HepG2 (cell line): ENCODE results near the gene SPTBN2. TPM values are rescaled to one million over a fixed set of nuclear protein-coding genes. Genes with fewer than 3 reads are reported as not detected.

Experiments
- ATAC-seq: fragments of 200-7000 bp; cut with Tn5 transposase; 3 replicates; pipeline ENCODE4 v1.9.1; 2020; ENCODE audit warnings: mild to moderate bottlenecking, moderate library complexity
- BruUV-seq: library from RNA; stranded (reverse); fragments of 400-500 nt; replicated peaks from 2 replicates; lab custom pipeline; 2021; lab: Mats Ljungman, UMichigan
- CTCF ChIA-PET: fragments of 300-600 bp; formaldehyde crosslinking; extraction: SDS; loops from one replicate; lab custom pipeline; 2021; ENCODE audit warnings: low total read pairs, inconsistent platforms, low intra/inter-chr PET ratio; lab: Yijun Ruan, JAX
- POLR2A ChIA-PET: fragments of 350-600 bp; sonication (Branson Sonifier 250); formaldehyde crosslinking; loops from one replicate; lab custom pipeline; 2020; ENCODE audit warnings: antibody characterized with exemption, inconsistent platforms; lab: Yijun Ruan, JAX
- DNase-seq: peaks from one replicate; pipeline ENCODE4 v3.0.0-alpha.2; 2015; ENCODE audit warnings: low spot score
- FAIRE-seq: peaks from 3 replicates; lab custom pipeline; 2011; peaks lifted over from hg19 to GRCh38; lab: Jason Lieb, UNC
- H2AFZ ChIP-seq: one replicate; pipeline ENCODE4 v1.6.1; 2011; ENCODE audit warnings: low read length, inconsistent platforms
- H3K27ac ChIP-seq: fragments of 300-600 bp; 3 replicates; pipeline ENCODE4 v1.8.0; 2011; ENCODE audit warnings: mixed run types, mild to moderate bottlenecking, mixed read lengths, low read length, inconsistent platforms; ENCODE audit not compliant: insufficient read depth; ENCODE audit errors: extremely low read length
- H3K27me3 ChIP-seq, 2 experiments: fragments of 200-600 bp in 1 of 2; 2 replicates in 1 of 2; 3 replicates in 1 of 2; pipeline versions ENCODE4 v1.6.0 to v1.8.0; 2011; ENCODE audit warnings: low read length in 2 of 2, mild to moderate bottlenecking in 2 of 2, moderate library complexity in 2 of 2, inconsistent platforms in 1 of 2; ENCODE audit not compliant: insufficient read depth in 2 of 2, control insufficient read depth in 1 of 2
- H3K36me3 ChIP-seq, 2 experiments: fragments of 200-600 bp in 1 of 2; replicated peaks in 1 of 2; 2 replicates in 1 of 2; 3 replicates in 1 of 2; pipeline versions ENCODE4 v1.5.1 to v1.8.0; 2011; ENCODE audit warnings: low read length in 2 of 2, inconsistent platforms in 1 of 2; ENCODE audit not compliant: insufficient read depth in 2 of 2, control insufficient read depth in 1 of 2
- H3K4me1 ChIP-seq: 2 replicates; pipeline ENCODE4 v1.5.1; 2012; ENCODE audit warnings: low read length, inconsistent platforms; ENCODE audit not compliant: insufficient read depth
- H3K4me2 ChIP-seq: 2 replicates; pipeline ENCODE4 v1.6.0; 2011; ENCODE audit warnings: low read depth, low read length, inconsistent platforms
- H3K4me3 ChIP-seq, 3 experiments: fragments of 200-600 bp in 1 of 3; sonication (generic), shearing (Covaris generic) in 1 of 3; replicated peaks in 1 of 3; 2 replicates each; pipeline ENCODE4 v1.5.1; 2011 to 2016; ENCODE audit warnings: low read length in 3 of 3, inconsistent platforms in 2 of 3, low read depth in 2 of 3, mild to moderate bottlenecking in 2 of 3, control low read depth in 1 of 3, mixed read lengths in 1 of 3; ENCODE audit not compliant: insufficient read depth in 1 of 3
- H3K79me2 ChIP-seq: one replicate; pipeline ENCODE4 v1.6.1; 2011; ENCODE audit warnings: low read length, inconsistent platforms; ENCODE audit not compliant: insufficient read depth
- H3K9ac ChIP-seq: 2 replicates; pipeline ENCODE4 v1.6.0; 2011; ENCODE audit warnings: mild to moderate bottlenecking, low read depth, low read length, inconsistent platforms; ENCODE audit not compliant: insufficient read depth
- H3K9me3 ChIP-seq: 2 replicates; pipeline ENCODE4 v1.5.1; 2012; ENCODE audit warnings: mild to moderate bottlenecking, low read length
- H4K20me1 ChIP-seq: 2 replicates; pipeline ENCODE4 v1.6.0; 2011; ENCODE audit warnings: inconsistent platforms, mild to moderate bottlenecking, low read length, moderate library complexity; ENCODE audit not compliant: insufficient read depth
- ATF7-NPFF ChIP-seq: sonication (generic); formaldehyde crosslinking; IDR thresholded peaks from 2 replicates; pipeline ENCODE4 v1.8.1; 2023; ENCODE audit warnings: mild to moderate bottlenecking, low read depth, missing genetic modification reagents, moderate library complexity
- HOXA9 ChIP-seq: sonication (generic); formaldehyde crosslinking; IDR thresholded peaks from 2 replicates; pipeline ENCODE4 v1.8.1; 2022; ENCODE audit warnings: missing genetic modification reagents, mild to moderate bottlenecking, moderate library complexity, borderline replicate concordance
- NFKBIZ ChIP-seq: IDR thresholded peaks from 2 replicates; pipeline ENCODE4 v1.6.1; 2018; ENCODE audit warnings: missing genetic modification reagents, missing compliant biosample characterization
- SMC3 ChIP-seq: IDR thresholded peaks from 2 replicates; pipeline ENCODE4 v1.6.1; 2011; ENCODE audit warnings: low read length, improper control_type of control experiment
- SNAPC2 ChIP-seq: sonication (generic); formaldehyde crosslinking; IDR thresholded peaks from 2 replicates; pipeline ENCODE4 v1.8.1; 2022; ENCODE audit warnings: mild to moderate bottlenecking, missing genetic modification reagents
- XRCC5 ChIP-seq: fragments of 200-400 bp; formaldehyde crosslinking; optimal IDR thresholded peaks from 2 replicates; pipeline ENCODE3; 2017; ENCODE audit warnings: mild to moderate bottlenecking, low read length
- ZFP36L1 ChIP-seq: sonication (generic); formaldehyde crosslinking; IDR thresholded peaks from 2 replicates; pipeline ENCODE4 v1.8.0; 2022; ENCODE audit warnings: mild to moderate bottlenecking, missing genetic modification reagents, moderate library complexity
- ZFP36L2 ChIP-seq: sonication (generic); formaldehyde crosslinking; IDR thresholded peaks from 2 replicates; pipeline ENCODE4 v1.4.0; 2020; ENCODE audit warnings: missing genetic modification reagents
- ZFY ChIP-seq: sonication (generic); formaldehyde crosslinking; IDR thresholded peaks from 2 replicates; pipeline ENCODE4 v1.4.0; 2020; ENCODE audit warnings: missing genetic modification reagents
- ZNF441 ChIP-seq: sonication (generic); formaldehyde crosslinking; IDR thresholded peaks from 2 replicates; pipeline ENCODE4 v1.7.0; 2021; ENCODE audit warnings: missing genetic modification reagents, borderline replicate concordance
- ZNF484 ChIP-seq: sonication (generic); formaldehyde crosslinking; IDR thresholded peaks from 2 replicates; pipeline ENCODE4 v1.5.1; 2020; ENCODE audit warnings: mild to moderate bottlenecking, low read depth, missing genetic modification reagents, borderline replicate concordance
- ZNF510 ChIP-seq: sonication (generic); formaldehyde crosslinking; IDR thresholded peaks from 2 replicates; pipeline ENCODE4 v1.4.0; 2020; ENCODE audit warnings: low read depth, mild to moderate bottlenecking, missing genetic modification reagents
- ZNF562 ChIP-seq: sonication (generic); formaldehyde crosslinking; IDR thresholded peaks from 2 replicates; pipeline ENCODE4 v1.8.0; 2022; ENCODE audit warnings: missing genetic modification reagents, borderline replicate concordance
- ZNF615 ChIP-seq: sonication (generic); formaldehyde crosslinking; IDR thresholded peaks from 2 replicates; pipeline ENCODE4 v1.5.0; 2020; ENCODE audit warnings: mild to moderate bottlenecking, missing genetic modification reagents, borderline replicate concordance
- ZNF709 ChIP-seq: sonication (generic); formaldehyde crosslinking; IDR thresholded peaks from 2 replicates; pipeline ENCODE4 v1.5.0; 2020; ENCODE audit warnings: mild to moderate bottlenecking, missing genetic modification reagents
- ZNF737 ChIP-seq: sonication (generic); formaldehyde crosslinking; IDR thresholded peaks from 2 replicates; pipeline ENCODE4 v1.5.0; 2020; ENCODE audit warnings: missing genetic modification reagents, mild to moderate bottlenecking, borderline replicate concordance
- ZSCAN5A ChIP-seq: sonication (generic); formaldehyde crosslinking; IDR thresholded peaks from 2 replicates; pipeline ENCODE4 v1.8.0; 2022; ENCODE audit warnings: mild to moderate bottlenecking, missing genetic modification reagents, borderline replicate concordance
- WGBS: methylation state at CpG from one replicate; pipeline ENCODE4 v1.1.6; 2017; ENCODE audit warnings: low lambda C conversion rate; 5-methylcytosine and 5-hydroxymethylcytosine counted together
- in situ Hi-C: cut with HindIII; loops from 2 replicates; pipeline ENCODE4 v1.10.0; 2017; ENCODE audit warnings: low pct_unique_long_range_greater_than_20kb; ENCODE audit not compliant: extremely low pct_ligation_motif_present
- intact Hi-C: fragments of 100-400 bp; cut with micrococcal nuclease; formaldehyde crosslinking; loops from one replicate; pipeline ENCODE4 v1.10.0; 2022; ENCODE audit not compliant: unreplicated experiment
- polyA plus RNA-seq, 8 experiments: library from polyadenylated mRNA; depleted of rRNA in 3 of 8; stranded (reverse) in 7 of 8; unstranded in 1 of 8; fragments of >200 nt; fragmentation: Illumina TruSeq in 4 of 8; extraction: Trizol in 4 of 8; gene quantifications; 2 replicates each; pipeline versions ENCODE4 v1.2.1 to v1.2.3, GENCODE V29; 2011 to 2016; ENCODE audit warnings: low read depth in 4 of 8, missing spikeins in 1 of 8, mixed read lengths in 1 of 8; ENCODE audit not compliant: insufficient read depth in 1 of 8
- total RNA-seq, 5 experiments: library from RNA; depleted of rRNA; stranded (reverse); fragments of >200 nt; fragmentation: Illumina TruSeq; extraction: Trizol; gene quantifications; 2 replicates each; pipeline ENCODE4 v1.2.3, GENCODE V29; 2016; ENCODE audit warnings: low read depth in 1 of 5
- TF ChIP-seq, protein P1 (sequence below): sonication (generic); formaldehyde crosslinking; IDR thresholded peaks from 2 replicates; pipeline ENCODE4 v1.5.1; 2020; ENCODE audit warnings: mild to moderate bottlenecking, missing genetic modification reagents
- TF ChIP-seq, protein P2 (sequence below): sonication (generic); formaldehyde crosslinking; IDR thresholded peaks from 2 replicates; pipeline ENCODE4 v1.8.1; 2022; ENCODE audit warnings: mild to moderate bottlenecking, missing genetic modification reagents

Gene SPTBN2
- total and polyA plus RNA-seq, 2 of the 13 experiments (the other 11 are each of a cell fraction or from before 2014, with no cell fraction given), result 0.65 to 4.0 TPM

- Histone ChIP-seq H3K79me2 (peaks cover 83% of the 10 kb centered on the region), H3K36me3 (peaks cover 3 to 14% of the 10 kb centered on the region in 2 experiments; a peak in 3 of 5 replicates), H2AFZ (no peak overlapping the region), H3K9ac (peak overlapping the region; percentile 73), H4K20me1 (peaks cover 43% of the 10 kb centered on the region), H3K9me3 (no peaks in the 10 kb centered on the region), H3K27me3 (no peaks in the 10 kb centered on the region; a peak in 1 of 5 replicates), H3K4me3 (peak overlapping the region; percentile 50 to 96 (median 54)), H3K27ac (peak overlapping the region; percentile 95), H3K4me2 (peak overlapping the region; percentile 88), H3K4me1 (peaks cover 55% of the 10 kb centered on the region)
- ChIA-PET POLR2A (interaction anchor here (0.8 to 10.0 kb wide), 32 partner anchors 8 to 326 kb away, joined by 3 to 211 read pairs (median 6); partner anchors contain the start of genes ACTN3, BBS1, CCDC87 and CCS), CTCF (interaction anchor here (2.1 kb wide), 1 partner anchor 59 kb away, joined by 7 read pairs; no protein-coding TSS in a partner anchor)
- 53% methylated on average over 9 of the region's 12 CpGs for WGBS
- FAIRE-seq, result no peak
- DNase-seq, result no peak
- in situ Hi-C loops (no loop called here), intact Hi-C loops (loop anchor here (2.0 kb wide), 1 partner anchor 45 kb away; the partner anchor contains the start of genes CCDC87 and CCS)
- BruUV-seq, result TSS peak; percentile 96
- peak; percentile 44 for ATAC-seq
- TF ChIP-seq ZNF615 (CRISPR knock-in tag) (no peak), ZSCAN5A (CRISPR knock-in tag) (0 out of 2 replicates have a peak, but pooled peaks have one; percentile 19), ZFP36L1 (CRISPR knock-in tag) (no peak), SMC3 (no peak), SNAPC2 (CRISPR knock-in tag) (peak; percentile 77; the same call in 1 of the 2 replicates), ZFY (CRISPR knock-in tag) (no peak), HOXA9 (CRISPR knock-in tag) (no peak), ZNF562 (CRISPR knock-in tag) (no peak), ATF7-NPFF (CRISPR knock-in tag) (no peak), ZNF441 (CRISPR knock-in tag) (no peak), ZNF709 (CRISPR knock-in tag) (no peak), XRCC5 (no peak), ZNF737 (CRISPR knock-in tag) (no peak), ZFP36L2 (CRISPR knock-in tag) (no peak), NFKBIZ (CRISPR knock-in tag) (no peak), ZNF510 (CRISPR knock-in tag) (no peak), ZNF484 (CRISPR knock-in tag) (no peak)
- TF ChIP-seq, protein P1, sequence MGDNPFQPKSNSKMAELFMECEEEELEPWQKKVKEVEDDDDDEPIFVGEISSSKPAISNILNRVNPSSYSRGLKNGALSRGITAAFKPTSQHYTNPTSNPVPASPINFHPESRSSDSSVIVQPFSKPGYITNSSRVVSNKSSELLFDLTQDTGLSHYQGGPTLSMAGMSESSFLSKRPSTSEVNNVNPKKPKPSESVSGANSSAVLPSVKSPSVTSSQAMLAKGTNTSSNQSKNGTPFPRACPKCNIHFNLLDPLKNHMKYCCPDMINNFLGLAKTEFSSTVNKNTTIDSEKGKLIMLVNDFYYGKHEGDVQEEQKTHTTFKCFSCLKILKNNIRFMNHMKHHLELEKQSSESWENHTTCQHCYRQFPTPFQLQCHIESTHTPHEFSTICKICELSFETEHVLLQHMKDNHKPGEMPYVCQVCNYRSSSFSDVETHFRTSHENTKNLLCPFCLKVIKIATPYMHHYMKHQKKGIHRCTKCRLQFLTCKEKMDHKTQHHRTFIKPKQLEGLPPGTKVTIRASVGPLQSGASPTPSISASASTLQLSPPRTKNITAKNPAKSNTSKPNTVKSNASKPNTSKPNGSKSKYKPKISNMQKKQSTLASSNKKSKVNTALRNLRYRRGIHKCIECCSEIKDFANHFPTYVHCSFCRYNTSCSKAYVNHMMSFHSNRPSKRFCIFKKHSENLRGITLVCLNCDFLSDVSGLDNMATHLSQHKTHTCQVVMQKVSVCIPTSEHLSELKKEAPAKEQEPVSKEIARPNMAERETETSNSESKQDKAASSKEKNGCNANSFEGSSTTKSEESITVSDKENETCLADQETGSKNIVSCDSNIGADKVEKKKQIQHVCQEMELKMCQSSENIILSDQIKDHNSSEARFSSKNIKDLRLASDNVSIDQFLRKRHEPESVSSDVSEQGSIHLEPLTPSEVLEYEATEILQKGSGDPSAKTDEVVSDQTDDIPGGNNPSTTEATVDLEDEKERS (CRISPR knock-in tag), result no peak
- TF ChIP-seq, protein P2, sequence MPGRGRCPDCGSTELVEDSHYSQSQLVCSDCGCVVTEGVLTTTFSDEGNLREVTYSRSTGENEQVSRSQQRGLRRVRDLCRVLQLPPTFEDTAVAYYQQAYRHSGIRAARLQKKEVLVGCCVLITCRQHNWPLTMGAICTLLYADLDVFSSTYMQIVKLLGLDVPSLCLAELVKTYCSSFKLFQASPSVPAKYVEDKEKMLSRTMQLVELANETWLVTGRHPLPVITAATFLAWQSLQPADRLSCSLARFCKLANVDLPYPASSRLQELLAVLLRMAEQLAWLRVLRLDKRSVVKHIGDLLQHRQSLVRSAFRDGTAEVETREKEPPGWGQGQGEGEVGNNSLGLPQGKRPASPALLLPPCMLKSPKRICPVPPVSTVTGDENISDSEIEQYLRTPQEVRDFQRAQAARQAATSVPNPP (CRISPR knock-in tag), result no peak
These were observed 91.3 kb downstream of the SPTBN2 start for GRCh38 chr11:66637557-66638176.
